ENCODE measurements around the gene EIF4B.

EIF4B gene

DNA sequence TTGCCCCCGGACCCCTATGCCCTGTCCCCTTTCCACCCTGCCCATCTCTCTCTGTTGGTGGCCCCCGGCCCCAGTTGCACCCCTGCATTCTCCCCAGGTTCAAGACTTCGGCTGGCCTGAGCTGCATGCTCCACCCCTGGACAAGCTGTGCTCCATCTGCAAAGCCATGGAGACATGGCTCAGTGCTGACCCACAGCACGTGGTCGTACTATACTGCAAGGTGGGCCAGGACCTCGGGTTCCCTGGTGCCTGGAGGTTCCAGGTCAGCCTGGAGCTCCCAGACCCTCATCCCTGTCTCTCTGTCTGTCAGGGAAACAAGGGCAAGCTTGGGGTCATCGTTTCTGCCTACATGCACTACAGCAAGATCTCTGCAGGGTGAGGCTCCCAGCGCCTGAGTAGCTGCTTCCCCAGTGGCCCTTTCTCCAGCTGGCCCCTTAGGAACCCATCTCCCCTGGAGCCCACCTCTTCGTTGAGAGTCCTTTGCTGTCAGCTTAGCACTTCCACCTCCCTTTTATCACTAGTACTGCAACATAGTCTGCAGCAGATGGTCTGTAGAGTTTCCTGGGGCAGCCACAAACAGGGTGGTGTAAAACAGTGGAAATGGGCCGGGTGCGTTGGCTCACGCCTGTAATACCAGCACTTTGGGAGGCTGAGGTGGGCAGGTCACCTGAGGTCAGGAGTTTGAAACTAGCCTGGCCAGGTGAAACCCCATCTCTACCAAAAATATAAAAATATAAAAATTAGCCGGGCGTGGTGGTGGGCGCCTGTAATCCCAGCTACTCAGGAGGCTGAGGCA is 49.4 kb downstream of the EIF4B start:
- peak overlapping the region; percentile 26 for H3K4me3 Mint-ChIP-seq

DNA sequence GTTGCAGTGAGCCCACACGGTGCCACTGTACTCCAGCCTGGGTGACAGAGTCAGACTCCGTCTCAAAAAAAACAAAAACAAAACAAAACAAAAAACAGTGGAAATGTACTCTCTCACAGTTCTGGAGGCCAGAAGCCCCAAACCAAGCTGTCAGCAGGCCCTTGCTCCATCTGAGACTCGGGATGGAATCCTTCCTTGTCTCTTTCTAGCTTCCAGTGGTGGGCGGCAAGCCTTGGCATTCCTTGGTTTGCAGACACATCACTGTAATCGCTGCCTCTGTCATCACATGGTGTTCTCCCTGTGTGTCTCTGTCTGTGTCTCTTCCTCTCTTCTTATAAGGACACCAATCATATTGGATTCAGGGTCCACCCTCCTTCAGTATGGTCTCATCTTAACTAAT is 50.0 kb downstream of the EIF4B start:
- DNase-seq (no peak), ATAC-seq (no peak)
- no peaks in the 10 kb centered on the region for H3K36me3 Mint-ChIP-seq (ENCODE audit: low read depth)
- no peaks in the 10 kb centered on the region for H3K27me3 Mint-ChIP-seq
- H3K27ac Mint-ChIP-seq = no peak overlapping the region
- H3K4me3 Mint-ChIP-seq = no peak overlapping the region
- H3K9me3 Mint-ChIP-seq = no peaks in the 10 kb centered on the region
- H3K4me1 Mint-ChIP-seq = peaks cover 7% of the 10 kb centered on the region

More for the DNA sequence above, 49.4 kb downstream of the EIF4B start:
- Mint-ChIP-seq H3K36me3 (ENCODE audit: low read depth) (no peaks in the 10 kb centered on the region), H3K27ac (no peak overlapping the region), H3K9me3 (no peaks in the 10 kb centered on the region), H3K4me1 (peaks cover 7% of the 10 kb centered on the region), H3K27me3 (no peaks in the 10 kb centered on the region)
- no peak for ATAC-seq
- no peak for DNase-seq

- Mint-ChIP-seq H3K27me3 (no peaks in the 10 kb centered on the region), H3K9me3 (no peaks in the 10 kb centered on the region), H3K27ac (no peak overlapping the region), H3K36me3 (ENCODE audit: low read depth) (no peaks in the 10 kb centered on the region), H3K4me1 (peaks cover 7% of the 10 kb centered on the region), H3K4me3 (no peak overlapping the region)
- no peak for ATAC-seq
- no peak for DNase-seq
These were observed 50.6 kb downstream of the EIF4B start for GRCh38 chr12:53056901-53057300.

DNA sequence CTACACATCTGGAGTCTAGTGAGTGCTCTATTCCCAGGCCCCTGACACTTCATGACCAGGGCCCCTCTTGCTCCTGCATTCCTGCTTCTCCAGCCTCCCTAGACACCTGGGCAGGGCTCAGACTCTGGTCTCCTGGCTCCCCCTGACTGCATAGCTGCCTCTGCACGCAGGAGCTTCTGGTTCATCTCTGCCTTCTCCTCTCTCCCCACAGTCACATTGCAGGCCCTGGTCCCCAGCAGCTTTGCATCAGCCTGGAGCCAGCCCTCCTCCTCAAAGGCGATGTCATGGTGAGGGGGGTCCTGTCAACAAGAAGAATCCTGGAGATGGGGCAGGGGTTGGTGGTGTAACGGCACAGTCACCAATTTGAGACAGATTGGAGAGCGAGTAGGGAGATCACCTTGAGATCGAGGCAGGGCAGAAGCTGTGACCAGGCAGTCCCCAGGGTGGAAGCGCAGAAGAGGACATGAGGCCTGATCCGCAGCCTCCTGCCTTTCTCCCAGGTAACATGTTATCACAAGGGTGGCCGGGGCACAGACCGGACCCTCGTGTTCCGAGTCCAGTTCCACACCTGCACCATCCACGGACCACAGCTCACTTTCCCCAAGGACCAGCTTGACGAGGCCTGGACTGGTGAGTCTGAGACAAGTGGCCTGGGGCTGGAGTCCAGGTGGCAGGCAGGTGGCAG is 51.7 kb downstream of the EIF4B start:
- Mint-ChIP-seq H3K27ac (no peak overlapping the region), H3K36me3 (ENCODE audit: low read depth) (no peaks in the 10 kb centered on the region), H3K27me3 (no peaks in the 10 kb centered on the region), H3K4me3 (no peak overlapping the region), H3K9me3 (no peaks in the 10 kb centered on the region), H3K4me1 (peaks cover 7% of the 10 kb centered on the region)
- no peak for ATAC-seq
- no peak for DNase-seq

DNA sequence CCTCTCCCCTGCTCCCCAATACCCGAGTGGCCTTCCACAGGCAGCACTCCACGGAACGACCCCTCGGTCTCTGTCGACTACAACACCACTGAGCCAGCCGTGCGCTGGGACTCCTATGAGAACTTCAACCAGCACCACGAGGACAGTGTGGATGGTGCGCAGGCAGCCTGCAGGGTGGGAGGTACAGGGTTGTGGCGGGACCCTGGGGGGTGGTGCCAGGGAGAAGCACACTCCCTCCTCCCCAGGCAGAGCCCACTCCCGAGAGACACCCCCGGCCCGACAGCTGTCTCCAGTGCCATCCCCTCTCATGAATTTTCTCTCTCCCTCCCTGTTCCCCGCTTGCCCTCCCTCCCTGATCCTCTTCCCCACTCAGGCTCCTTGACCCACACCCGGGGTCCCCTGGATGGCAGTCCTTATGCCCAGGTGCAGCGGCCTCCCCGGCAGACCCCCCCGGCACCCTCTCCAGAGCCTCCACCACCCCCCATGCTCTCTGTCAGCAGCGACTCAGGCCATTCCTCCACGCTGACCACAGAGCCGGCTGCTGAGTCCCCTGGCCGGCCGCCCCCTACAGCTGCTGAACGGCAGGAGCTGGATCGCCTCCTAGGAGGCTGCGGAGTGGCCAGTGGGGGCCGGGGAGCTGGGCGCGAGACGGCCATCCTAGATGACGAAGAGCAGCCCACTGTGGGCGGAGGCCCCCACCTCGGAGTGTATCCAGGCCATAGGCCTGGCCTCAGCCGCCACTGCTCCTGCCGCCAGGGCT is 52.6 kb downstream of the EIF4B start:
- H3K4me1 Mint-ChIP-seq = peaks cover 4% of the 10 kb centered on the region
- no peak for DNase-seq
- H3K9me3 Mint-ChIP-seq = no peaks in the 10 kb centered on the region
- no peak for ATAC-seq
- no peaks in the 10 kb centered on the region for H3K27me3 Mint-ChIP-seq
- no peak overlapping the region for H3K4me3 Mint-ChIP-seq
- H3K36me3 Mint-ChIP-seq (ENCODE audit: low read depth) = no peaks in the 10 kb centered on the region
- H3K27ac Mint-ChIP-seq = no peak overlapping the region

- Mint-ChIP-seq H3K4me1 (no peaks in the 10 kb centered on the region), H3K9me3 (no peaks in the 10 kb centered on the region), H3K27me3 (no peaks in the 10 kb centered on the region), H3K4me3 (no peak overlapping the region), H3K36me3 (ENCODE audit: low read depth) (no peaks in the 10 kb centered on the region), H3K27ac (no peak overlapping the region)
- DNase-seq (no peak), ATAC-seq (no peak)
These were observed 53.3 kb downstream of the EIF4B start for GRCh38 chr12:53059434-53060063.

- H3K4me3 Mint-ChIP-seq = no peak overlapping the region
- H3K36me3 Mint-ChIP-seq (ENCODE audit: low read depth) = peaks cover 2% of the 10 kb centered on the region
- DNase-seq = no peak
- H3K9me3 Mint-ChIP-seq = no peaks in the 10 kb centered on the region
- no peaks in the 10 kb centered on the region for H3K27me3 Mint-ChIP-seq
- ATAC-seq = no peak
- no peaks in the 10 kb centered on the region for H3K4me1 Mint-ChIP-seq
- no peak overlapping the region for H3K27ac Mint-ChIP-seq
These were observed 53.9 kb downstream of the EIF4B start for GRCh38 chr12:53060064-53060720.

GRCh38 chr12:53060721-53061276 is 54.5 kb downstream of the EIF4B start:
- ATAC-seq (no peak), DNase-seq (no peak)
- Mint-ChIP-seq H3K9me3 (no peaks in the 10 kb centered on the region), H3K36me3 (ENCODE audit: low read depth) (peaks cover 3% of the 10 kb centered on the region), H3K4me1 (peaks cover under 1% of the 10 kb centered on the region), H3K27me3 (no peaks in the 10 kb centered on the region), H3K4me3 (no peak overlapping the region), H3K27ac (no peak overlapping the region)

GRCh38 chr12:53061404-53062010 is 55.3 kb downstream of the EIF4B start:
- Mint-ChIP-seq H3K9me3 (no peaks in the 10 kb centered on the region), H3K4me1 (peaks cover 5% of the 10 kb centered on the region), H3K4me3 (no peak overlapping the region), H3K36me3 (ENCODE audit: low read depth) (peaks cover 9% of the 10 kb centered on the region), H3K27ac (no peak overlapping the region), H3K27me3 (no peaks in the 10 kb centered on the region)
- ATAC-seq (no peak), DNase-seq (no peak)

- H3K4me1 Mint-ChIP-seq = peaks cover 5% of the 10 kb centered on the region
- no peak for ATAC-seq
- no peak for DNase-seq
- no peak overlapping the region for H3K4me3 Mint-ChIP-seq
- no peak overlapping the region for H3K27ac Mint-ChIP-seq
- peaks cover 10% of the 10 kb centered on the region for H3K36me3 Mint-ChIP-seq (ENCODE audit: low read depth)
- no peaks in the 10 kb centered on the region for H3K27me3 Mint-ChIP-seq
- no peaks in the 10 kb centered on the region for H3K9me3 Mint-ChIP-seq
These were observed 56.0 kb downstream of the EIF4B start for GRCh38 chr12:53062011-53062961.

- no peaks in the 10 kb centered on the region for H3K27me3 Mint-ChIP-seq
These were observed 56.9 kb downstream of the EIF4B start for GRCh38 chr12:53062977-53063707.

More at GRCh38 chr12:53062977-53063707, 56.9 kb downstream of the EIF4B start:
- Mint-ChIP-seq H3K4me1 (peaks cover 5% of the 10 kb centered on the region), H3K9me3 (no peaks in the 10 kb centered on the region), H3K36me3 (ENCODE audit: low read depth) (peaks cover 10% of the 10 kb centered on the region), H3K4me3 (no peak overlapping the region), H3K27ac (no peak overlapping the region)
- ATAC-seq (no peak), DNase-seq (no peak)
